ENCODE measurements around the gene UCN2.

DNA sequence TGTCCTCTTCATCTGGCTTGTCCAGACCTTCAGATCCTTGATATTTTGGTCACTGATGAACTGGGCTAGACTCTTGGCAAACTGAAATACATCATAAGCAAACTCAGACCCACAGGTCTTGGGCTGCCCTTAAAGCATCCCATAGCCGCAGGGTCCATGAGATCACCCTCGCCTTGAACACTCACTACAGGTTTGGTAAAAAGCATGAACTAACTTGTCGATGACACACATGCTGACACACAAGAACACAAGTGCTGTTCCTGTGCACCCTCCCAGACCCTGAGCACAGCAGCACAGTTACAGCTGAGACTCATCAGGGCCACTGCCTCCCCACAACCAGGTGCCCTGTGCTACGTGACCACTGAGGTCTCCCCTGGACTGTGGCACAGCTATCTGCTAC, 28.0 kb downstream of the UCN2 start:
- TF ChIP-seq NR2C2 (CRISPR knock-in tag; IDR thresholded peaks at IDR 0.05) (no peak), JAZF1 (CRISPR knock-in tag; IDR thresholded peaks at IDR 0.05) (no peak), NFATC4 (CRISPR knock-in tag; IDR thresholded peaks at IDR 0.05) (no peak), OVOL2 (CRISPR knock-in tag; IDR thresholded peaks at IDR 0.05; ENCODE audit: borderline replicate concordance) (no peak), CREB1 (CRISPR knock-in tag; IDR thresholded peaks at IDR 0.05) (no peak), JUN (CRISPR knock-in tag; IDR thresholded peaks at IDR 0.05) (no peak)
- TF ChIP-seq, protein P1, sequence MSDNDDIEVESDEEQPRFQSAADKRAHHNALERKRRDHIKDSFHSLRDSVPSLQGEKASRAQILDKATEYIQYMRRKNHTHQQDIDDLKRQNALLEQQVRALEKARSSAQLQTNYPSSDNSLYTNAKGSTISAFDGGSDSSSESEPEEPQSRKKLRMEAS (CRISPR knock-in tag; IDR thresholded peaks at IDR 0.05) = no peak
- TF ChIP-seq, protein P2, sequence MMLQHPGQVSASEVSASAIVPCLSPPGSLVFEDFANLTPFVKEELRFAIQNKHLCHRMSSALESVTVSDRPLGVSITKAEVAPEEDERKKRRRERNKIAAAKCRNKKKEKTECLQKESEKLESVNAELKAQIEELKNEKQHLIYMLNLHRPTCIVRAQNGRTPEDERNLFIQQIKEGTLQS (CRISPR knock-in tag; conservative IDR thresholded peaks at IDR 0.05) = no peak
- TF ChIP-seq, protein P3, sequence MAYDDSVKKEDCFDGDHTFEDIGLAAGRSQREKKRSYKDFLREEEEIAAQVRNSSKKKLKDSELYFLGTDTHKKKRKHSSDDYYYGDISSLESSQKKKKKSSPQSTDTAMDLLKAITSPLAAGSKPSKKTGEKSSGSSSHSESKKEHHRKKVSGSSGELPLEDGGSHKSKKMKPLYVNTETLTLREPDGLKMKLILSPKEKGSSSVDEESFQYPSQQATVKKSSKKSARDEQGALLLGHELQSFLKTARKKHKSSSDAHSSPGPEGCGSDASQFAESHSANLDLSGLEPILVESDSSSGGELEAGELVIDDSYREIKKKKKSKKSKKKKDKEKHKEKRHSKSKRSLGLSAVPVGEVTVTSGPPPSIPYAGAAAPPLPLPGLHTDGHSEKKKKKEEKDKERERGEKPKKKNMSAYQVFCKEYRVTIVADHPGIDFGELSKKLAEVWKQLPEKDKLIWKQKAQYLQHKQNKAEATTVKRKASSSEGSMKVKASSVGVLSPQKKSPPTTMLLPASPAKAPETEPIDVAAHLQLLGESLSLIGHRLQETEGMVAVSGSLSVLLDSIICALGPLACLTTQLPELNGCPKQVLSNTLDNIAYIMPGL (CRISPR knock-in tag; IDR thresholded peaks at IDR 0.05) = no peak
- TF ChIP-seq, protein P4, sequence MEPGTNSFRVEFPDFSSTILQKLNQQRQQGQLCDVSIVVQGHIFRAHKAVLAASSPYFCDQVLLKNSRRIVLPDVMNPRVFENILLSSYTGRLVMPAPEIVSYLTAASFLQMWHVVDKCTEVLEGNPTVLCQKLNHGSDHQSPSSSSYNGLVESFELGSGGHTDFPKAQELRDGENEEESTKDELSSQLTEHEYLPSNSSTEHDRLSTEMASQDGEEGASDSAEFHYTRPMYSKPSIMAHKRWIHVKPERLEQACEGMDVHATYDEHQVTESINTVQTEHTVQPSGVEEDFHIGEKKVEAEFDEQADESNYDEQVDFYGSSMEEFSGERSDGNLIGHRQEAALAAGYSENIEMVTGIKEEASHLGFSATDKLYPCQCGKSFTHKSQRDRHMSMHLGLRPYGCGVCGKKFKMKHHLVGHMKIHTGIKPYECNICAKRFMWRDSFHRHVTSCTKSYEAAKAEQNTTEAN (CRISPR knock-in tag; IDR thresholded peaks at IDR 0.05) = no peak
- TF ChIP-seq, protein P5, sequence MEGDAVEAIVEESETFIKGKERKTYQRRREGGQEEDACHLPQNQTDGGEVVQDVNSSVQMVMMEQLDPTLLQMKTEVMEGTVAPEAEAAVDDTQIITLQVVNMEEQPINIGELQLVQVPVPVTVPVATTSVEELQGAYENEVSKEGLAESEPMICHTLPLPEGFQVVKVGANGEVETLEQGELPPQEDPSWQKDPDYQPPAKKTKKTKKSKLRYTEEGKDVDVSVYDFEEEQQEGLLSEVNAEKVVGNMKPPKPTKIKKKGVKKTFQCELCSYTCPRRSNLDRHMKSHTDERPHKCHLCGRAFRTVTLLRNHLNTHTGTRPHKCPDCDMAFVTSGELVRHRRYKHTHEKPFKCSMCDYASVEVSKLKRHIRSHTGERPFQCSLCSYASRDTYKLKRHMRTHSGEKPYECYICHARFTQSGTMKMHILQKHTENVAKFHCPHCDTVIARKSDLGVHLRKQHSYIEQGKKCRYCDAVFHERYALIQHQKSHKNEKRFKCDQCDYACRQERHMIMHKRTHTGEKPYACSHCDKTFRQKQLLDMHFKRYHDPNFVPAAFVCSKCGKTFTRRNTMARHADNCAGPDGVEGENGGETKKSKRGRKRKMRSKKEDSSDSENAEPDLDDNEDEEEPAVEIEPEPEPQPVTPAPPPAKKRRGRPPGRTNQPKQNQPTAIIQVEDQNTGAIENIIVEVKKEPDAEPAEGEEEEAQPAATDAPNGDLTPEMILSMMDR (IDR thresholded peaks at IDR 0.05) = no peak
- TF ChIP-seq, protein P6, sequence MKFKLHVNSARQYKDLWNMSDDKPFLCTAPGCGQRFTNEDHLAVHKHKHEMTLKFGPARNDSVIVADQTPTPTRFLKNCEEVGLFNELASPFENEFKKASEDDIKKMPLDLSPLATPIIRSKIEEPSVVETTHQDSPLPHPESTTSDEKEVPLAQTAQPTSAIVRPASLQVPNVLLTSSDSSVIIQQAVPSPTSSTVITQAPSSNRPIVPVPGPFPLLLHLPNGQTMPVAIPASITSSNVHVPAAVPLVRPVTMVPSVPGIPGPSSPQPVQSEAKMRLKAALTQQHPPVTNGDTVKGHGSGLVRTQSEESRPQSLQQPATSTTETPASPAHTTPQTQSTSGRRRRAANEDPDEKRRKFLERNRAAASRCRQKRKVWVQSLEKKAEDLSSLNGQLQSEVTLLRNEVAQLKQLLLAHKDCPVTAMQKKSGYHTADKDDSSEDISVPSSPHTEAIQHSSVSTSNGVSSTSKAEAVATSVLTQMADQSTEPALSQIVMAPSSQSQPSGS (CRISPR knock-in tag; IDR thresholded peaks at IDR 0.05; ENCODE audit: borderline replicate concordance, low read depth) = no peak
- TF ChIP-seq, protein P7, sequence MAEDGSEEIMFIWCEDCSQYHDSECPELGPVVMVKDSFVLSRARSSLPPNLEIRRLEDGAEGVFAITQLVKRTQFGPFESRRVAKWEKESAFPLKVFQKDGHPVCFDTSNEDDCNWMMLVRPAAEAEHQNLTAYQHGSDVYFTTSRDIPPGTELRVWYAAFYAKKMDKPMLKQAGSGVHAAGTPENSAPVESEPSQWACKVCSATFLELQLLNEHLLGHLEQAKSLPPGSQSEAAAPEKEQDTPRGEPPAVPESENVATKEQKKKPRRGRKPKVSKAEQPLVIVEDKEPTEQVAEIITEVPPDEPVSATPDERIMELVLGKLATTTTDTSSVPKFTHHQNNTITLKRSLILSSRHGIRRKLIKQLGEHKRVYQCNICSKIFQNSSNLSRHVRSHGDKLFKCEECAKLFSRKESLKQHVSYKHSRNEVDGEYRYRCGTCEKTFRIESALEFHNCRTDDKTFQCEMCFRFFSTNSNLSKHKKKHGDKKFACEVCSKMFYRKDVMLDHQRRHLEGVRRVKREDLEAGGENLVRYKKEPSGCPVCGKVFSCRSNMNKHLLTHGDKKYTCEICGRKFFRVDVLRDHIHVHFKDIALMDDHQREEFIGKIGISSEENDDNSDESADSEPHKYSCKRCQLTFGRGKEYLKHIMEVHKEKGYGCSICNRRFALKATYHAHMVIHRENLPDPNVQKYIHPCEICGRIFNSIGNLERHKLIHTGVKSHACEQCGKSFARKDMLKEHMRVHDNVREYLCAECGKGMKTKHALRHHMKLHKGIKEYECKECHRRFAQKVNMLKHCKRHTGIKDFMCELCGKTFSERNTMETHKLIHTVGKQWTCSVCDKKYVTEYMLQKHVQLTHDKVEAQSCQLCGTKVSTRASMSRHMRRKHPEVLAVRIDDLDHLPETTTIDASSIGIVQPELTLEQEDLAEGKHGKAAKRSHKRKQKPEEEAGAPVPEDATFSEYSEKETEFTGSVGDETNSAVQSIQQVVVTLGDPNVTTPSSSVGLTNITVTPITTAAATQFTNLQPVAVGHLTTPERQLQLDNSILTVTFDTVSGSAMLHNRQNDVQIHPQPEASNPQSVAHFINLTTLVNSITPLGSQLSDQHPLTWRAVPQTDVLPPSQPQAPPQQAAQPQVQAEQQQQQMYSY (CRISPR knock-in tag; IDR thresholded peaks at IDR 0.05) = no peak
- TF ChIP-seq, protein P8, sequence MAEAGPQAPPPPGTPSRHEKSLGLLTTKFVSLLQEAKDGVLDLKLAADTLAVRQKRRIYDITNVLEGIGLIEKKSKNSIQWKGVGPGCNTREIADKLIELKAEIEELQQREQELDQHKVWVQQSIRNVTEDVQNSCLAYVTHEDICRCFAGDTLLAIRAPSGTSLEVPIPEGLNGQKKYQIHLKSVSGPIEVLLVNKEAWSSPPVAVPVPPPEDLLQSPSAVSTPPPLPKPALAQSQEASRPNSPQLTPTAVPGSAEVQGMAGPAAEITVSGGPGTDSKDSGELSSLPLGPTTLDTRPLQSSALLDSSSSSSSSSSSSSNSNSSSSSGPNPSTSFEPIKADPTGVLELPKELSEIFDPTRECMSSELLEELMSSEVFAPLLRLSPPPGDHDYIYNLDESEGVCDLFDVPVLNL (CRISPR knock-in tag; IDR thresholded peaks at IDR 0.05; ENCODE audit: borderline replicate concordance, low read depth) = no peak
